Prostate gland (tissue), 2 donors: ENCODE data around the gene SPECC1. TPM values are rescaled to one million over a fixed set of nuclear protein-coding genes. Genes with fewer than 3 reads are reported as not detected.
"Not testable (repeated sequence)": the region's sequence is repeated elsewhere in the genome, so short reads cannot be mapped to it uniquely, and the experiment has no call there.

Experiments
- DNase-seq: peaks from one replicate; pipeline ENCODE4 v3.0.0-alpha.2; 2019; ENCODE audit warnings: low spot score
- H3K27ac ChIP-seq, 2 donors: fragments of 200-600 bp; sonication (generic); 2 replicates each; pipeline ENCODE4 v1.5.1; 2017 to 2019
- H3K27me3 ChIP-seq: fragments of 200-600 bp; sonication (generic); replicated peaks from 2 replicates; pipeline ENCODE4 v1.5.1; 2019; ENCODE audit not compliant: insufficient read depth
- H3K36me3 ChIP-seq, 2 donors: fragments of 200-600 bp; sonication (generic); 1 replicate in 1 of 2; 2 replicates in 1 of 2; pipeline versions ENCODE4 v1.5.1 to v1.8.1; 2017 to 2019
- H3K4me1 ChIP-seq: fragments of 200-600 bp; sonication (generic); replicated peaks from 2 replicates; pipeline ENCODE4 v1.5.1; 2019
- H3K4me3 ChIP-seq, 2 donors: fragments of 200-600 bp; sonication (generic); 2 replicates each; pipeline ENCODE4 v1.5.1; 2017 to 2019
- H3K9me3 ChIP-seq: fragments of 200-600 bp; sonication (generic); 2 replicates; pipeline ENCODE4 v1.5.1; 2017
- POLR2A ChIP-seq: fragments of 450-650 bp; IDR thresholded peaks from one replicate; pipeline ENCODE4 v1.6.1; 2016; ENCODE audit warnings: antibody characterized with exemption, mild to moderate bottlenecking
- POLR2AphosphoS5 ChIP-seq: sonication (generic); formaldehyde crosslinking; IDR thresholded peaks from one replicate; pipeline ENCODE4 v1.6.1; 2017; ENCODE audit warnings: antibody characterized with exemption
- WGBS: methylation state at CpG from one replicate; pipeline ENCODE4 v1.1.5; 2018; 5-methylcytosine and 5-hydroxymethylcytosine counted together
- intact Hi-C: fragments of 100-400 bp; cut with DNase I; formaldehyde crosslinking; loops from one replicate; pipeline ENCODE4 v1.14.2; 2022
- total RNA-seq, 2 donors: library from RNA; depleted of rRNA; stranded (reverse); fragments of >200 nt; gene quantifications; one replicate each; pipeline ENCODE4 v1.1.0, GENCODE V29; 2016
- TF ChIP-seq, protein P1 (sequence below), 4 experiments: fragments of 200-600 bp in 2 of 4; fragments of 450-650 bp in 2 of 4; sonication (generic) in 2 of 4; IDR thresholded peaks; 1 replicate in 3 of 4; 2 replicates in 1 of 4; pipeline ENCODE4 v1.5.1; 2016 to 2019; ENCODE audit warnings: antibody characterized with exemption in 4 of 4, mild to moderate bottlenecking in 2 of 4, moderate library complexity in 2 of 4

Gene SPECC1
- total RNA-seq, 2 donors from 2014 or later = 29.7 to 85.5 TPM

DNA sequence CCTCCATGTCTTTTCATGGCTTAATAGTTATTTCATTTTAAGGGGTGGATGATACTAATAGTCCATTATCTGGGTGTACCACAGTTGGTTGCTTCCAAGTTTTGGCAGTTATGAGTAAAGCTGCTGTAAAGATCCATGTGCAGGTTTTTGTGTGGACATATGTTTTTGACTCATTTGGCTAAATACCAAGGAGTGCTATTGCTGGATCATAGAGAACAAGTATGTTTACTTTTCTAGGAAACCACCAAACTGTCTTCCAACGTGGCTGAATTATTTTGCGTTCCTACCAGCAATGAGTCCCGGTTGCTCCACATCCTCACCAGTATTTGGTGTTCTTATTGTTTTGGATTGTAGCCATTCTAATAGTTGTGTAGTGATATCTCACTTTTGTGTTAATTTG lies 181.9 kb downstream of the SPECC1 start:
- no peak overlapping the region for H3K27ac ChIP-seq
- WGBS = 20% methylated on average over 3 of the region's 3 CpGs
- H3K27me3 ChIP-seq = no peaks in the 10 kb centered on the region
- H3K36me3 ChIP-seq = no peaks in the 10 kb centered on the region
- no peaks in the 10 kb centered on the region for H3K9me3 ChIP-seq
- no peak overlapping the region for H3K4me3 ChIP-seq
- peak; percentile 35 for TF ChIP-seq POLR2AphosphoS5
- TF ChIP-seq, protein P1, sequence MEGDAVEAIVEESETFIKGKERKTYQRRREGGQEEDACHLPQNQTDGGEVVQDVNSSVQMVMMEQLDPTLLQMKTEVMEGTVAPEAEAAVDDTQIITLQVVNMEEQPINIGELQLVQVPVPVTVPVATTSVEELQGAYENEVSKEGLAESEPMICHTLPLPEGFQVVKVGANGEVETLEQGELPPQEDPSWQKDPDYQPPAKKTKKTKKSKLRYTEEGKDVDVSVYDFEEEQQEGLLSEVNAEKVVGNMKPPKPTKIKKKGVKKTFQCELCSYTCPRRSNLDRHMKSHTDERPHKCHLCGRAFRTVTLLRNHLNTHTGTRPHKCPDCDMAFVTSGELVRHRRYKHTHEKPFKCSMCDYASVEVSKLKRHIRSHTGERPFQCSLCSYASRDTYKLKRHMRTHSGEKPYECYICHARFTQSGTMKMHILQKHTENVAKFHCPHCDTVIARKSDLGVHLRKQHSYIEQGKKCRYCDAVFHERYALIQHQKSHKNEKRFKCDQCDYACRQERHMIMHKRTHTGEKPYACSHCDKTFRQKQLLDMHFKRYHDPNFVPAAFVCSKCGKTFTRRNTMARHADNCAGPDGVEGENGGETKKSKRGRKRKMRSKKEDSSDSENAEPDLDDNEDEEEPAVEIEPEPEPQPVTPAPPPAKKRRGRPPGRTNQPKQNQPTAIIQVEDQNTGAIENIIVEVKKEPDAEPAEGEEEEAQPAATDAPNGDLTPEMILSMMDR (IDR thresholded peaks at IDR 0.05) = no peak
- TF ChIP-seq POLR2A = no peak
- H3K4me1 ChIP-seq = no peaks in the 10 kb centered on the region
- no peak for DNase-seq
- intact Hi-C loops = no loop called here

DNA sequence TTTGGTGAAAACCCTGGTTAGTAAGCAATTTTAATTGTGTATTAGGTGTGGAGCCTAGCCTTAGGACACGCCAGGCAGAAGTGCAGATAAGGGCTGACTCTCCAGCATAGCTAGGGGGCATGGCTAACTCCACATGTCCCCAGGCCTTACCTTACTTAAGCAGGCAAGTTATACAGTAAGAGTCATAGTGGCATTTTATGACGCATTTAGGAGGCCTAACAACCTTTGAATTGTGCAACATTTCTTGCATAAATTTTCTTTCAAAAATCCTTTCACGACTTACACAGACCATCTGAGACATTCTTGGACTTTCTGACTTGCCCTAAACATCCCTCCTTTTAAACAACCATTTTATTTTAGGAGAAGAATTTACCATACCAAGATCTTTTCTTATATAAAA lies 187.1 kb downstream of the SPECC1 start:
- H3K4me1 ChIP-seq, H3K27me3 ChIP-seq, H3K4me3 ChIP-seq, intact Hi-C loops, H3K36me3 ChIP-seq, DNase-seq, H3K9me3 ChIP-seq, H3K27ac ChIP-seq: not testable (repeated sequence)
- 95% methylated on average over 3 of the region's 3 CpGs for WGBS

DNA sequence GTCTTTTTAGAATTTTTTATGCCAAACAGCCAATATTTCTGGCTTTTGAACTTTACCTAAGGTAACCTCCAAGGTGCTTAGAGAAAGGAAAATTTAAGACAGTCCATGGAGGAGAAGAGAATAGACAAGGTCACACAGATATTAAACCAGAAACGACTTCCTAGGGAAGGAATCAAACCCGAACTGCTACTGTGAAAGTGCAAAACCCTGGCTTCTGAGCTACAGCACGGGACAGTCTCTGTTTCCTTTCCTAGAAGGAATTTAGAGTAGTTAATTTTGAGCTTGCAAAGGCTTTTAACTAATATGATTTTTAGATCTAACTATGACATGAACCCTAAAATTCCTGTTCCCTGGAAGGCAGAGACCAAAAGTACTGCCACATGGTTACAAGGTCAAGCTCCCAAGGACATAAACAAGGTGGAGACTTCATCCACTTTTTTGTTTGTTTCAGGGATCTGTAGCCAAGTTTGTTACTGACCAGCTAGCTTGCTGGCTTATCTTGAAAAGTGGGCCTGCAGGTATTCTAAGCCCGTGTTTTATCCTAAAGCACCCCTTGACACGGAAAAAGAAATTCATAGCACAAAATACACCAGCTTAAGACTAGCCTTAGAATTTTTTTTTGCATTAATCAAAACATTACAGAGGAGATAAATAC lies 188.2 kb downstream of the SPECC1 start:
- Histone ChIP-seq H3K4me1 (no peaks in the 10 kb centered on the region), H3K4me3 (no peak overlapping the region), H3K9me3 (no peaks in the 10 kb centered on the region), H3K36me3 (no peaks in the 10 kb centered on the region), H3K27me3 (no peaks in the 10 kb centered on the region), H3K27ac (no peak overlapping the region)
- 82% methylated on average over 5 of the region's 5 CpGs for WGBS
- no peak for DNase-seq
- intact Hi-C loops = no loop called here
- TF ChIP-seq POLR2AphosphoS5 = no peak
- no peak for TF ChIP-seq POLR2A
- TF ChIP-seq, protein P1 (IDR thresholded peaks at IDR 0.05) = no peak

DNA sequence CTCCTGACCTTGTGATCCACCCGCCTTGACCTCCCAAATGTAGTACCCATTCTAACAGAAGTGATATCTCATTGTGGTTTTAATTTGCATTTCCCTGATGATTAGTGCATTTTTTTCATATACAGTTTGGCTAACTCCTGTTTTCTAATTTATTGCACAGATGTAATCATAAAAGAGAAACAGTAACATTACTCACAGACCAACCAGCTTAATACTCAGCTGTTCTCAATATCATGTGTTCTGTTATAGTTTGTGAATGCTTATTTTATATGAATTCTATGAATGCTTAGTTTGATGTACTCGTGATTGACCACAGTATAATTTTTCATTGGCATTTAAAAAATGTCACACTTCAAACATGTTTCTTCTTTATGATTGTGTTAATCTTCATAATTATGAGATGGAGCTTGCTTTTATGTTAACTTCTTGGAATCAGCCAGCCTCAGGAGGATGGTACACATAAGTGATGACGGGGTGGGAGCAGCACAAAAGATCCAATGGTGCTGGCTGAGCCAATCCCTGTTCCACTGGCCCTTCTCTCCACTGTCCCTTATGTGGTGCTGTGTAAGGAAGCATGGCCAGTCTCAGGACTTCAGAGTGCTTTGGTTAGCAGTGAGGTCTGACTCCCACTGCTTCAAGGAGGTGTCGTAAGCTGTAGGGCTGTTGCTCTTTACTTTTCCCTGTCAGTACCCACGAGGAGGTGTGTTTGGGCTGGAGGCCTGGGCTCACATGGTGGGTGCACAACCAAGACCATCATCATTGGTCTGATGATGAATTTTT lies 191.0 kb downstream of the SPECC1 start:
- no peaks in the 10 kb centered on the region for H3K36me3 ChIP-seq
- no peaks in the 10 kb centered on the region for H3K9me3 ChIP-seq
- H3K4me3 ChIP-seq = no peak overlapping the region
- no peaks in the 10 kb centered on the region for H3K27me3 ChIP-seq
- DNase-seq = no peak
- no peaks in the 10 kb centered on the region for H3K4me1 ChIP-seq
- intact Hi-C loops = no loop called here
- no peak overlapping the region for H3K27ac ChIP-seq
- TF ChIP-seq, protein P1 (IDR thresholded peaks at IDR 0.05) = no peak
- TF ChIP-seq POLR2AphosphoS5 (no peak), POLR2A (no peak)
- 68% methylated on average over 5 of the region's 5 CpGs for WGBS

DNA sequence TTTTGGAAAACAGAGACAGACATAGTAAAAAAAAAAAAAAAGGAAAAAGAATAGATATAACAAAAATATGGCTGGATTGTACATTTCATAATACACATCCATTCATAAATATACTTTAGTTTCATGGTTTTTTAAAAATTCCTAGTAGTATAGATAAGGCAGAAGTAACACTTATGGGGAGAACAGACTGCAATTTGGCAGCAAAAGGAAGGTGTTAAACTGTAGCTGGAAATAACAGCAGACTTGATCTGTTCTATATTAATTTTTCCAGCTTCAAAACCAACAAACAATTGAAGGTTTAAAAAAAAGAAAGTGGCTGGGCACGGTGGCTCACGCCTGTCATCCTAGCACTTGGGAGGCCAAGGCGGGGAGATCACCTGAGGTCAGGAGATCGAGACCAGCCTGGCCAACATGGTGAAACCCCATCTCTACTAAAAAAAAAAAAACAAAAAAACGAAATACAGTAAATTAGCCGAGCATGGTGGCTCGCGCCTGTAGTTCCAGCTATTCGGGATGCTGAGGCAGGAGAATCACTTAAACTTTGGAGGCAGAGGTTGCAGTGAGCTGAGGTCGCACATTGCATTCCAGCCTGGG lies 191.8 kb downstream of the SPECC1 start:
- TF ChIP-seq POLR2A = no peak
- TF ChIP-seq POLR2AphosphoS5 = no peak
- TF ChIP-seq, protein P1 (IDR thresholded peaks at IDR 0.05) = no peak

More for the DNA sequence above, 191.8 kb downstream of the SPECC1 start:
- DNase-seq = no peak
- H3K4me1 ChIP-seq = no peaks in the 10 kb centered on the region
- WGBS = 89% methylated on average over 10 of the region's 10 CpGs
- no peaks in the 10 kb centered on the region for H3K9me3 ChIP-seq
- no peaks in the 10 kb centered on the region for H3K36me3 ChIP-seq
- H3K27ac ChIP-seq = no peak overlapping the region
- no peaks in the 10 kb centered on the region for H3K27me3 ChIP-seq
- no peak overlapping the region for H3K4me3 ChIP-seq
- intact Hi-C loops = no loop called here
